GM12891 (cell line): ENCODE data around the gene HOXB7.

Experiments used
- PAX5 ChIP-seq: IDR thresholded peaks from 2 replicates; pipeline ENCODE4 v1.6.1; 2011; ENCODE audit warnings: low read length, moderate library complexity, mild to moderate bottlenecking; ENCODE audit not compliant: insufficient read depth, severe bottlenecking
- POLR2A ChIP-seq: IDR thresholded peaks from 2 replicates; pipeline ENCODE4 v1.6.1; 2011; ENCODE audit warnings: low read depth, low read length, control low read depth
- POLR2AphosphoS5 ChIP-seq: IDR thresholded peaks from 2 replicates; pipeline ENCODE4 v1.6.1; 2011; ENCODE audit warnings: low read depth, low read length, control low read depth
- POU2F2 ChIP-seq: IDR thresholded peaks from 2 replicates; pipeline ENCODE4 v1.6.1; 2011; ENCODE audit warnings: low read depth, mild to moderate bottlenecking, control low read depth, low read length, moderate library complexity
- SPI1 ChIP-seq: IDR thresholded peaks from 2 replicates; pipeline ENCODE4 v1.6.1; 2011; ENCODE audit warnings: low read depth, low read length, control low read depth
- TAF1 ChIP-seq: IDR thresholded peaks from 2 replicates; pipeline ENCODE4 v1.6.1; 2011; ENCODE audit warnings: low read depth, low read length, control low read depth

DNA sequence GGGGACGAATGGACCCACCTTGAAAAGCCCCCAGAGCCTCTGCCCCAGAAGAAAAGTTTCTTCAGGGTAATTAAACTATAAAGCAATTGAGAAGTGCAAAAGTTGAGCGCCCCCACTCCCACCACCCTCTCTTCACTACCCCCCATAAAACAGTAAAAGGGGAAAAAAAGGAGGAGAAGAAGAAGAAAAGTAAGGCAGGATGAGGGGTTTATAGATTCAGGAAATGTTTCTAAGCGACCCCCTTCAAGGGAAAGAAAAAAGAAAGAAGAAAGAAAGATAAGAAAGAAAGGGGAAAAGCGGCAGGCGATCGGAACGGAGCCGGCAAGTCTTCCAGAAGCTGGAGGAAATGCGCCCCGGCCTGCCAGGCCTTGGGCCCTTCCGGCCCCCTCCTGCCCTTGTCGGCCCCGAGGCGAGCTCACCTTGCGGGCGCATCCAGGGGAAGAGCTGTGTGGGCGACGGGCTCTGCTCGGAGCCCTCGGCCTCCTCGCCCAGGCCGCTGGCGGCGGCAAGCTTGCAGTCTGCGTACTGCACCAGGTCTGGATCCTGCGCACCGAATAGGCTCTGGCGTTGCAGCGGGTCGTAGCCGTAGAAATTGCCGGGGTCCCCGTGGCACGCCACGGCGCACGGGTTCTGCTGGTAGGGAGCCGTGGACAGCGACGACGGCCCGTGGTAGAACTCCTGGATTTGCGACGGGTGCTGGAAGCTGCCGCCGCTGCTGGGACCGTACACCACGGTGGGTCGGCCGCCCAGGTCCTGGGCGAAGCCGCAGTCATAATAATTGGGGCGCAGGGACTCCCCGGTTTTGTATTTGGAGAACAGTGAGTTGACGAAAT is 3.3 kb upstream of the HOXB7 start:
- TF ChIP-seq POLR2A (no peak), TAF1 (no peak), POLR2AphosphoS5 (no peak), PAX5 (no peak), SPI1 (no peak), POU2F2 (no peak)
